HEK293 (cell line): ENCODE data around the gene CEP112.
A peak's percentile ranks its signal among the peaks of the same experiment; 100 is the strongest.

Experiments
- CTCF ChIA-PET: fragments of 350-600 bp; formaldehyde crosslinking; extraction: SDS; loops from one replicate; lab custom pipeline; 2021; ENCODE audit warnings: antibody characterized with exemption; lab: Yijun Ruan, JAX
- POLR2A ChIA-PET: fragments of 300-600 bp; formaldehyde crosslinking; extraction: SDS; loops from one replicate; lab custom pipeline; 2020; ENCODE audit warnings: antibody characterized with exemption, inconsistent platforms; lab: Yijun Ruan, JAX
- H3K27ac ChIP-seq: fragments of 200-500 bp; sonication (Bioruptor generic); 2 replicates; pipeline ENCODE4 v1.5.1; 2014; ENCODE audit warnings: low read depth, low read length, control low read depth, inconsistent platforms; ENCODE audit errors: extremely low read depth
- H3K36me3 ChIP-seq, 2 experiments: fragments of 200-500 bp in 1 of 2; sonication (Bioruptor generic) in 1 of 2; 1 replicate in 1 of 2; 2 replicates in 1 of 2; pipeline ENCODE4 v1.5.1; 2014 to 2017; ENCODE audit warnings: inconsistent platforms in 2 of 2, low read length in 2 of 2; ENCODE audit not compliant: control insufficient read depth in 2 of 2, insufficient read depth in 1 of 2
- H3K4me1 ChIP-seq: fragments of 200-500 bp; sonication (Bioruptor generic); 2 replicates; pipeline ENCODE4 v1.5.1; 2014; ENCODE audit warnings: mild to moderate bottlenecking, low read length, inconsistent platforms; ENCODE audit not compliant: control insufficient read depth, insufficient read depth
- H3K4me3 ChIP-seq: 2 replicates; pipeline ENCODE4 v1.5.1; 2011; ENCODE audit warnings: low read depth, mild to moderate bottlenecking, control low read depth, low read length, moderate library complexity
- H3K9me3 ChIP-seq: fragments of 200-500 bp; sonication (Bioruptor generic); 2 replicates; pipeline ENCODE4 v1.5.1; 2014; ENCODE audit warnings: low read depth, low read length, inconsistent platforms; ENCODE audit not compliant: control insufficient read depth, insufficient read depth
- FEZF1 ChIP-seq: fragments of 450-650 bp; formaldehyde crosslinking; IDR thresholded peaks from 2 replicates; pipeline ENCODE4 v1.5.1; 2016; ENCODE audit warnings: missing biosample characterization, missing genetic modification characterization
- WT1 ChIP-seq: fragments of 450-650 bp; formaldehyde crosslinking; IDR thresholded peaks from 2 replicates; pipeline ENCODE4 v1.5.1; 2016; ENCODE audit warnings: missing biosample characterization, missing genetic modification characterization
- ZBTB17 ChIP-seq: fragments of 450-650 bp; formaldehyde crosslinking; IDR thresholded peaks from 2 replicates; pipeline ENCODE4 v1.5.1; 2016; ENCODE audit warnings: missing biosample characterization, missing genetic modification characterization
- ZBTB20 ChIP-seq: fragments of 450-650 bp; formaldehyde crosslinking; IDR thresholded peaks from 2 replicates; pipeline ENCODE4 v1.5.1; 2016; ENCODE audit warnings: missing biosample characterization, missing genetic modification characterization
- ZBTB48 ChIP-seq: fragments of 450-650 bp; formaldehyde crosslinking; IDR thresholded peaks from 2 replicates; pipeline ENCODE4 v1.5.1; 2016; ENCODE audit warnings: missing biosample characterization, missing genetic modification characterization
- ZBTB8A ChIP-seq: fragments of 450-650 bp; formaldehyde crosslinking; IDR thresholded peaks from 2 replicates; pipeline ENCODE4 v1.5.1; 2016; ENCODE audit warnings: missing biosample characterization, missing genetic modification characterization
- ZNF121 ChIP-seq: fragments of 450-650 bp; formaldehyde crosslinking; IDR thresholded peaks from 2 replicates; pipeline ENCODE4 v1.5.1; 2016; ENCODE audit warnings: missing biosample characterization, missing genetic modification characterization
- ZNF175 ChIP-seq: fragments of 450-650 bp; formaldehyde crosslinking; IDR thresholded peaks from 2 replicates; pipeline ENCODE4 v1.5.1; 2016; ENCODE audit warnings: missing biosample characterization, missing genetic modification characterization
- ZNF335 ChIP-seq: fragments of 450-650 bp; formaldehyde crosslinking; conservative IDR thresholded peaks from 2 replicates; pipeline ENCODE4 v1.5.1; 2016; ENCODE audit warnings: missing biosample characterization, missing genetic modification characterization
- ZNF501 ChIP-seq: fragments of 450-650 bp; formaldehyde crosslinking; IDR thresholded peaks from 2 replicates; pipeline ENCODE4 v1.5.1; 2016; ENCODE audit warnings: missing biosample characterization, missing genetic modification characterization
- ZNF629 ChIP-seq: fragments of 450-650 bp; formaldehyde crosslinking; IDR thresholded peaks from 2 replicates; pipeline ENCODE4 v1.5.1; 2017; ENCODE audit warnings: missing biosample characterization, missing genetic modification characterization
- ZNF707 ChIP-seq: fragments of 450-650 bp; formaldehyde crosslinking; IDR thresholded peaks from 2 replicates; pipeline ENCODE4 v1.5.1; 2016; ENCODE audit warnings: missing biosample characterization, missing genetic modification characterization
- TF ChIP-seq, protein P1 (sequence below): fragments of 450-650 bp; formaldehyde crosslinking; conservative IDR thresholded peaks from 2 replicates; pipeline ENCODE4 v1.5.1; 2016; ENCODE audit warnings: low read depth, missing biosample characterization, missing genetic modification characterization
- TF ChIP-seq, protein P2 (sequence below): fragments of 450-650 bp; formaldehyde crosslinking; IDR thresholded peaks from 2 replicates; pipeline ENCODE4 v1.5.1; 2017; ENCODE audit warnings: missing biosample characterization, missing genetic modification characterization
- TF ChIP-seq, protein P3 (sequence below): fragments of 450-650 bp; formaldehyde crosslinking; IDR thresholded peaks from 2 replicates; pipeline ENCODE4 v1.5.1; 2016; ENCODE audit warnings: missing biosample characterization, missing genetic modification characterization, borderline replicate concordance
- TF ChIP-seq, protein P4 (sequence below): fragments of 450-650 bp; formaldehyde crosslinking; IDR thresholded peaks from 2 replicates; pipeline ENCODE4 v1.5.1; 2017; ENCODE audit warnings: missing biosample characterization, missing genetic modification characterization
- TF ChIP-seq, protein P5 (sequence below): fragments of 450-650 bp; formaldehyde crosslinking; IDR thresholded peaks from 2 replicates; pipeline ENCODE4 v1.5.1; 2016; ENCODE audit warnings: missing biosample characterization, missing genetic modification characterization, low read depth

Gene CEP112

DNA sequence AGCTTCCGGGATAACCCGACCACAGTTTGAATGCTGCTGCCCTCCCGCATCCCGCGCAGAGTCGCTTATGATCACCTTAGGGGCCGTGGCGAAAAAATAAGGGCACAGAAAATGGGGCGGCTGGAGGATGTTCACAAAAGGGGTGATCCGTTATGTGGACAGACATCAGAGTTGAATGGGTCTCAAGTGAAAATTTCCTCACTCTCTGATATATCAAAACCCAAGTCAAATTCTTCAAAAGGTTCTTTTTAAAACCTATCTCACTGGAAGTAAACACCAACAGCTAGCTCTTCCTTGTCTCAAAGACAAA, 400 bp upstream of the CEP112 start:
- peak overlapping the region; percentile 77 for H3K4me3 ChIP-seq
- TF ChIP-seq ZBTB8A (tag by site-specific recombination) (peak; percentile 70), ZNF335 (tag by site-specific recombination) (peak; percentile 51), ZBTB48 (peak; percentile 98), ZBTB17 (tag by site-specific recombination) (0 out of 2 replicates have a peak, but pooled peaks have one; percentile 7), ZNF175 (tag by site-specific recombination) (no peak), ZBTB20 (tag by site-specific recombination) (peak; percentile 58; the same call in 1 of the 2 replicates), ZNF707 (no peak)
- TF ChIP-seq, protein P1, sequence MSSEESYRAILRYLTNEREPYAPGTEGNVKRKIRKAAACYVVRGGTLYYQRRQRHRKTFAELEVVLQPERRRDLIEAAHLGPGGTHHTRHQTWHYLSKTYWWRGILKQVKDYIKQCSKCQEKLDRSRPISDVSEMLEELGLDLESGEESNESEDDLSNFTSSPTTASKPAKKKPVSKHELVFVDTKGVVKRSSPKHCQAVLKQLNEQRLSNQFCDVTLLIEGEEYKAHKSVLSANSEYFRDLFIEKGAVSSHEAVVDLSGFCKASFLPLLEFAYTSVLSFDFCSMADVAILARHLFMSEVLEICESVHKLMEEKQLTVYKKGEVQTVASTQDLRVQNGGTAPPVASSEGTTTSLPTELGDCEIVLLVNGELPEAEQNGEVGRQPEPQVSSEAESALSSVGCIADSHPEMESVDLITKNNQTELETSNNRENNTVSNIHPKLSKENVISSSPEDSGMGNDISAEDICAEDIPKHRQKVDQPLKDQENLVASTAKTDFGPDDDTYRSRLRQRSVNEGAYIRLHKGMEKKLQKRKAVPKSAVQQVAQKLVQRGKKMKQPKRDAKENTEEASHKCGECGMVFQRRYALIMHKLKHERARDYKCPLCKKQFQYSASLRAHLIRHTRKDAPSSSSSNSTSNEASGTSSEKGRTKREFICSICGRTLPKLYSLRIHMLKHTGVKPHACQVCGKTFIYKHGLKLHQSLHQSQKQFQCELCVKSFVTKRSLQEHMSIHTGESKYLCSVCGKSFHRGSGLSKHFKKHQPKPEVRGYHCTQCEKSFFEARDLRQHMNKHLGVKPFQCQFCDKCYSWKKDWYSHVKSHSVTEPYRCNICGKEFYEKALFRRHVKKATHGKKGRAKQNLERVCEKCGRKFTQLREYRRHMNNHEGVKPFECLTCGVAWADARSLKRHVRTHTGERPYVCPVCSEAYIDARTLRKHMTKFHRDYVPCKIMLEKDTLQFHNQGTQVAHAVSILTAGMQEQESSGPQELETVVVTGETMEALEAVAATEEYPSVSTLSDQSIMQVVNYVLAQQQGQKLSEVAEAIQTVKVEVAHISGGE: peak; percentile 71; the same call in 1 of the 2 replicates
- no peak overlapping the region; the same call in 1 of the 2 replicates for H3K27ac ChIP-seq
- CTCF ChIA-PET: interaction anchor here (0.6 to 2.6 kb wide), 4 partner anchors 8 to 960 kb away, joined by 3 to 11 read pairs (median 4); no protein-coding TSS in a partner anchor
- POLR2A ChIA-PET: no interaction called here
- H3K9me3 ChIP-seq: no peaks in the 10 kb centered on the region
- peaks cover 9% of the 10 kb centered on the region for H3K4me1 ChIP-seq
- H3K36me3 ChIP-seq: peaks cover 0 to 7% of the 10 kb centered on the region in 2 experiments

DNA sequence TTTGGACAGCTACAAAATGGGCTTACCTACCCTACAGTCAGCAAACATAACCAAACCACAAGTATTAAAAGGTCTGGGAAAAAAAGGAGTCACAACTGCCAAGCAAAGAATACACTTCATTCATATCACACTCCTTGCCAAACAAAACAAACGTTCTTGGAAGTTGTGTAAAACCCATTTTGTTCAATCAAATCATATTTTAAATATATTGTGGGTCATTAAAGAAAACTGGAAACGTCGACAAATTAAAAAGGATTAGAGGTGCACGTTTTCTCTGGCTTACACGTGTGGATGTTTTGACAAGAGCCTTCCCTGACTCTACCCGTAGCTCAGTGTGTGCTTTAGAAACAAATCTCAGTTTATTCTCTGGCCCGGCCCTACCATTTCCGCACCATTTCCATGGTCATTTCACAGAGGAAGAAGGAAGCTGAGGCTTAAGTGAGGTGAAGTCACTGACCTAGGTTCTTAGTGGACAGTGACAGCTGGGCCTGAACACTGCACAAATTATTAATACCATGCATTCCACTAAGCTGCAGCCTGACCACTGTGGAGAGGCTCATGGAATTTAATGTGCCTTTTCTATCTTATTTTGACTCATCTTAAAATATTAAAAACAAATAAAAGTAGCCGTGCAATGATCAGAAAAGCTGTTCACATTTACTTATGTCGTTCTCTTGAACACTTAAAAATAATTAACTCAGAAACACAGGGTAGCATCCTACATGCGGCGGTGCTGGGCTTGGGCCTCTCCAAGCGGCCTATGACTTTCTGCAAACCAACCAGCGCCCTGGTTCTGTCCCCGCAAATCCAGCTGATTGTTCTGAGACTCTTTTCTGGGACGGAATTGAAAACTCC, 968 bp downstream of the CEP112 start:
- ChIA-PET CTCF (interaction anchor here (0.6 to 2.6 kb wide), 4 partner anchors 9 to 959 kb away, joined by 4 to 11 read pairs (median 4); no protein-coding TSS in a partner anchor), POLR2A (interaction anchor here (0.6 kb wide), 1 partner anchor 13 kb away, joined by 3 read pairs; no protein-coding TSS in a partner anchor)
- Histone ChIP-seq H3K4me3 (peak overlapping the region; percentile 77), H3K27ac (peak overlapping the region; percentile 84), H3K4me1 (peaks cover 9% of the 10 kb centered on the region), H3K9me3 (no peaks in the 10 kb centered on the region), H3K36me3 (peaks cover under 1 to 7% of the 10 kb centered on the region in 2 experiments)
- 0 out of 2 replicates have a peak, but pooled peaks have one; percentile 6 for TF ChIP-seq FEZF1 (tag by site-specific recombination)
- TF ChIP-seq, protein P2, sequence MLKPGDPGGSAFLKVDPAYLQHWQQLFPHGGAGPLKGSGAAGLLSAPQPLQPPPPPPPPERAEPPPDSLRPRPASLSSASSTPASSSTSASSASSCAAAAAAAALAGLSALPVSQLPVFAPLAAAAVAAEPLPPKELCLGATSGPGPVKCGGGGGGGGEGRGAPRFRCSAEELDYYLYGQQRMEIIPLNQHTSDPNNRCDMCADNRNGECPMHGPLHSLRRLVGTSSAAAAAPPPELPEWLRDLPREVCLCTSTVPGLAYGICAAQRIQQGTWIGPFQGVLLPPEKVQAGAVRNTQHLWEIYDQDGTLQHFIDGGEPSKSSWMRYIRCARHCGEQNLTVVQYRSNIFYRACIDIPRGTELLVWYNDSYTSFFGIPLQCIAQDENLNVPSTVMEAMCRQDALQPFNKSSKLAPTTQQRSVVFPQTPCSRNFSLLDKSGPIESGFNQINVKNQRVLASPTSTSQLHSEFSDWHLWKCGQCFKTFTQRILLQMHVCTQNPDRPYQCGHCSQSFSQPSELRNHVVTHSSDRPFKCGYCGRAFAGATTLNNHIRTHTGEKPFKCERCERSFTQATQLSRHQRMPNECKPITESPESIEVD (tag by site-specific recombination): peak; percentile 84
- 0 out of 2 replicates have a peak, but pooled peaks have one; percentile 55 for TF ChIP-seq WT1
- no peak for TF ChIP-seq ZNF501 (tag by site-specific recombination)

DNA sequence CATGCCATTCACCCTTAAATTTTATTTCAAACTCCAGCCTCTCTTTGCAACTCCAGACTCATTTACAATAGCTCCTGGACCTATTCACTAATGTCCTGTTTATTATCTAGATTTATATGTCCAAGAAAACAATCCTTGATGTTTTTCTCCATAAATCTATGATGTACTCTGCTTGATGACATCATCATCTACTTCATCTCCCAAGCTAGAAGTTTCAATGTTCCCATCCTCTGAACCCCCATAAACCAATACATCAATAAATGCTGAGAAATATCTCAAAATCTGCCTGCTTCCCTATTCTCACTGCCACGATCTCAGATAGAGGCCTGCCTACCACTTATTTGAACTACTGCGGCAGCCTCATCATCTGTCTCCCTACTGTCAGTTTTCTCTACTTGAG, 4.2 kb downstream of the CEP112 start:
- TF ChIP-seq ZNF629 (tag by site-specific recombination): peak; percentile 40; the same call in 1 of the 2 replicates
- TF ChIP-seq, protein P3, sequence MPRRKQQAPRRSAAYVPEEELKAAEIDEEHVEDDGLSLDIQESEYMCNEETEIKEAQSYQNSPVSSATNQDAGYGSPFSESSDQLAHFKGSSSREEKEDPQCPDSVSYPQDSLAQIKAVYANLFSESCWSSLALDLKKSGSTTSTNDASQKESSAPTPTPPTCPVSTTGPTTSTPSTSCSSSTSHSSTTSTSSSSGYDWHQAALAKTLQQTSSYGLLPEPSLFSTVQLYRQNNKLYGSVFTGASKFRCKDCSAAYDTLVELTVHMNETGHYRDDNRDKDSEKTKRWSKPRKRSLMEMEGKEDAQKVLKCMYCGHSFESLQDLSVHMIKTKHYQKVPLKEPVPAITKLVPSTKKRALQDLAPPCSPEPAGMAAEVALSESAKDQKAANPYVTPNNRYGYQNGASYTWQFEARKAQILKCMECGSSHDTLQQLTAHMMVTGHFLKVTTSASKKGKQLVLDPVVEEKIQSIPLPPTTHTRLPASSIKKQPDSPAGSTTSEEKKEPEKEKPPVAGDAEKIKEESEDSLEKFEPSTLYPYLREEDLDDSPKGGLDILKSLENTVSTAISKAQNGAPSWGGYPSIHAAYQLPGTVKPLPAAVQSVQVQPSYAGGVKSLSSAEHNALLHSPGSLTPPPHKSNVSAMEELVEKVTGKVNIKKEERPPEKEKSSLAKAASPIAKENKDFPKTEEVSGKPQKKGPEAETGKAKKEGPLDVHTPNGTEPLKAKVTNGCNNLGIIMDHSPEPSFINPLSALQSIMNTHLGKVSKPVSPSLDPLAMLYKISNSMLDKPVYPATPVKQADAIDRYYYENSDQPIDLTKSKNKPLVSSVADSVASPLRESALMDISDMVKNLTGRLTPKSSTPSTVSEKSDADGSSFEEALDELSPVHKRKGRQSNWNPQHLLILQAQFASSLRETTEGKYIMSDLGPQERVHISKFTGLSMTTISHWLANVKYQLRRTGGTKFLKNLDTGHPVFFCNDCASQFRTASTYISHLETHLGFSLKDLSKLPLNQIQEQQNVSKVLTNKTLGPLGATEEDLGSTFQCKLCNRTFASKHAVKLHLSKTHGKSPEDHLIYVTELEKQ (tag by site-specific recombination): no peak
- no peak for TF ChIP-seq ZNF121 (tag by site-specific recombination)
- TF ChIP-seq, protein P4, sequence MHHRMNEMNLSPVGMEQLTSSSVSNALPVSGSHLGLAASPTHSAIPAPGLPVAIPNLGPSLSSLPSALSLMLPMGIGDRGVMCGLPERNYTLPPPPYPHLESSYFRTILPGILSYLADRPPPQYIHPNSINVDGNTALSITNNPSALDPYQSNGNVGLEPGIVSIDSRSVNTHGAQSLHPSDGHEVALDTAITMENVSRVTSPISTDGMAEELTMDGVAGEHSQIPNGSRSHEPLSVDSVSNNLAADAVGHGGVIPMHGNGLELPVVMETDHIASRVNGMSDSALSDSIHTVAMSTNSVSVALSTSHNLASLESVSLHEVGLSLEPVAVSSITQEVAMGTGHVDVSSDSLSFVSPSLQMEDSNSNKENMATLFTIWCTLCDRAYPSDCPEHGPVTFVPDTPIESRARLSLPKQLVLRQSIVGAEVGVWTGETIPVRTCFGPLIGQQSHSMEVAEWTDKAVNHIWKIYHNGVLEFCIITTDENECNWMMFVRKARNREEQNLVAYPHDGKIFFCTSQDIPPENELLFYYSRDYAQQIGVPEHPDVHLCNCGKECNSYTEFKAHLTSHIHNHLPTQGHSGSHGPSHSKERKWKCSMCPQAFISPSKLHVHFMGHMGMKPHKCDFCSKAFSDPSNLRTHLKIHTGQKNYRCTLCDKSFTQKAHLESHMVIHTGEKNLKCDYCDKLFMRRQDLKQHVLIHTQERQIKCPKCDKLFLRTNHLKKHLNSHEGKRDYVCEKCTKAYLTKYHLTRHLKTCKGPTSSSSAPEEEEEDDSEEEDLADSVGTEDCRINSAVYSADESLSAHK: peak; percentile 87
- TF ChIP-seq, protein P5, sequence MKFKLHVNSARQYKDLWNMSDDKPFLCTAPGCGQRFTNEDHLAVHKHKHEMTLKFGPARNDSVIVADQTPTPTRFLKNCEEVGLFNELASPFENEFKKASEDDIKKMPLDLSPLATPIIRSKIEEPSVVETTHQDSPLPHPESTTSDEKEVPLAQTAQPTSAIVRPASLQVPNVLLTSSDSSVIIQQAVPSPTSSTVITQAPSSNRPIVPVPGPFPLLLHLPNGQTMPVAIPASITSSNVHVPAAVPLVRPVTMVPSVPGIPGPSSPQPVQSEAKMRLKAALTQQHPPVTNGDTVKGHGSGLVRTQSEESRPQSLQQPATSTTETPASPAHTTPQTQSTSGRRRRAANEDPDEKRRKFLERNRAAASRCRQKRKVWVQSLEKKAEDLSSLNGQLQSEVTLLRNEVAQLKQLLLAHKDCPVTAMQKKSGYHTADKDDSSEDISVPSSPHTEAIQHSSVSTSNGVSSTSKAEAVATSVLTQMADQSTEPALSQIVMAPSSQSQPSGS (tag by site-specific recombination): peak; percentile 87
- ChIA-PET CTCF (interaction anchor here (0.6 to 2.0 kb wide), 4 partner anchors 13 to 884 kb away, joined by 3 to 5 read pairs (median 3); no protein-coding TSS in a partner anchor), POLR2A (interaction anchor here (0.6 kb wide), 2 partner anchors 8 to 1397 kb away, joined by 3 to 7 read pairs; no protein-coding TSS in a partner anchor)
- Histone ChIP-seq H3K4me1 (peaks cover 9% of the 10 kb centered on the region), H3K4me3 (no peak overlapping the region), H3K27ac (no peak overlapping the region), H3K9me3 (no peaks in the 10 kb centered on the region), H3K36me3 (peaks cover 8 to 14% of the 10 kb centered on the region in 2 experiments)
